H1 (cell line): ENCODE measurements around the gene TSTD2. TPM values are rescaled to one million over a fixed set of nuclear protein-coding genes. Genes with fewer than 3 reads are reported as not detected.

Experiments
- CTCF ChIA-PET: fragments of 300-600 bp; sonication (Branson Sonifier 250); formaldehyde crosslinking; loops from one replicate; lab custom pipeline; 2021; ENCODE audit not compliant: partially characterized antibody; lab: Charles Lee
- POLR2A ChIA-PET: fragments of 300-600 bp; sonication (Branson Sonifier 250); formaldehyde crosslinking; loops from one replicate; lab custom pipeline; 2021; ENCODE audit warnings: inconsistent platforms; ENCODE audit not compliant: partially characterized antibody; lab: Charles Lee
- DNase-seq, 2 experiments: peaks; one replicate each; pipeline versions ENCODE4 v3.0.0 to v3.0.0-alpha.2; 2010 to 2022; ENCODE audit warnings: low spot score in 2 of 2, low read depth in 1 of 2, mixed read lengths in 1 of 2
- FAIRE-seq: peaks from 2 replicates; lab custom pipeline; 2011; peaks lifted over from hg19 to GRCh38; lab: Jason Lieb, UNC
- H2AFZ ChIP-seq: 2 replicates; pipeline ENCODE4 v1.8.1; 2012; ENCODE audit warnings: low read length, inconsistent platforms
- H2AK5ac ChIP-seq: 2 replicates; pipeline ENCODE4 v1.6.1; 2013; ENCODE audit warnings: low read depth, low read length
- H2BK120ac ChIP-seq: replicated peaks from 2 replicates; pipeline ENCODE3; 2013; ENCODE audit warnings: low read depth, low read length, inconsistent platforms
- H2BK12ac ChIP-seq: 2 replicates; pipeline ENCODE4 v1.6.1; 2013; ENCODE audit warnings: low read depth, low read length
- H2BK15ac ChIP-seq: 2 replicates; pipeline ENCODE4 v1.6.1; 2013; ENCODE audit warnings: low read length
- H2BK20ac ChIP-seq: 2 replicates; pipeline ENCODE4 v1.6.1; 2013; ENCODE audit warnings: low read length
- H2BK5ac ChIP-seq: 2 replicates; pipeline ENCODE4 v1.6.1; 2013; ENCODE audit warnings: low read depth, low read length
- H3K14ac ChIP-seq: 2 replicates; pipeline ENCODE4 v1.6.1; 2013; ENCODE audit warnings: inconsistent platforms; ENCODE audit not compliant: insufficient read length
- H3K18ac ChIP-seq: 2 replicates; pipeline ENCODE4 v1.6.1; 2013; ENCODE audit warnings: low read length; ENCODE audit errors: extremely low read depth
- H3K23ac ChIP-seq: 2 replicates; pipeline ENCODE4 v1.6.1; 2013; ENCODE audit warnings: inconsistent platforms; ENCODE audit not compliant: insufficient read length
- H3K23me2 ChIP-seq: 2 replicates; pipeline ENCODE4 v1.6.1; 2013; ENCODE audit warnings: low read depth, low read length
- H3K27ac ChIP-seq: 2 replicates; pipeline ENCODE4 v1.6.1; 2011; ENCODE audit warnings: low read depth, low read length, inconsistent platforms
- H3K27me3 ChIP-seq, 4 experiments: replicated peaks in 1 of 4; 1 replicate in 1 of 4; 2 replicates in 3 of 4; pipeline versions ENCODE4 v1.6.1 to v1.8.1; 2011 to 2013; ENCODE audit warnings: low read length in 3 of 4, mild to moderate bottlenecking in 3 of 4, inconsistent platforms in 2 of 4, mixed read lengths in 2 of 4, moderate library complexity in 1 of 4; ENCODE audit not compliant: control insufficient read depth in 3 of 4, insufficient read depth in 3 of 4; ENCODE audit errors: extremely low read depth in 1 of 4
- H3K36me3 ChIP-seq, 4 experiments: 2 replicates each; pipeline versions ENCODE4 v1.6.1 to v1.8.1; 2011 to 2013; ENCODE audit warnings: mild to moderate bottlenecking in 4 of 4, low read length in 3 of 4, moderate library complexity in 2 of 4, control low read depth in 1 of 4, inconsistent platforms in 1 of 4; ENCODE audit not compliant: insufficient read depth in 4 of 4, control insufficient read depth in 2 of 4
- H3K4ac ChIP-seq: replicated peaks from 2 replicates; pipeline ENCODE3; 2013; ENCODE audit warnings: low read length, low read depth, mixed read lengths, inconsistent platforms; ENCODE audit not compliant: insufficient read length
- H3K4me1 ChIP-seq, 4 experiments: replicated peaks in 1 of 4; 1 replicate in 1 of 4; 2 replicates in 3 of 4; pipeline versions ENCODE4 v1.6.1 to v1.8.1; 2011 to 2013; ENCODE audit warnings: low read length in 3 of 4, inconsistent platforms in 2 of 4, mixed read lengths in 1 of 4; ENCODE audit not compliant: insufficient read depth in 4 of 4, control insufficient read depth in 3 of 4
- H3K4me2 ChIP-seq, 2 experiments: 2 replicates each; pipeline versions ENCODE4 v1.6.1 to v1.8.1; 2011 to 2013; ENCODE audit warnings: low read depth in 2 of 2, low read length in 2 of 2, control low read depth in 1 of 2, inconsistent platforms in 1 of 2, mild to moderate bottlenecking in 1 of 2; ENCODE audit not compliant: insufficient read depth in 1 of 2
- H3K4me3 ChIP-seq, 4 experiments: fragments of 200-600, 300-600 bp in 1 of 4; sonication (generic), shearing (Covaris generic), sonication (Bioruptor Twin) in 1 of 4; 2 replicates each; pipeline versions ENCODE4 v1.5.1 to v1.8.1; 2011 to 2016; ENCODE audit warnings: low read length in 4 of 4, low read depth in 3 of 4, control low read depth in 2 of 4, inconsistent platforms in 2 of 4, mild to moderate bottlenecking in 2 of 4, mixed read lengths in 1 of 4, moderate library complexity in 1 of 4; ENCODE audit not compliant: insufficient read depth in 2 of 4; ENCODE audit errors: extremely low read depth in 1 of 4
- H3K56ac ChIP-seq: replicated peaks from 2 replicates; pipeline ENCODE3; 2013; ENCODE audit warnings: low read depth, mild to moderate bottlenecking, mixed read lengths, low read length, inconsistent platforms; ENCODE audit not compliant: insufficient read length
- H3K79me1 ChIP-seq: 2 replicates; pipeline ENCODE4 v1.6.1; 2013; ENCODE audit warnings: low read depth, low read length, control low read depth
- H3K79me2 ChIP-seq, 2 experiments: 2 replicates each; pipeline versions ENCODE4 v1.6.1 to v1.8.1; 2012 to 2013; ENCODE audit warnings: low read length in 2 of 2, mild to moderate bottlenecking in 2 of 2, inconsistent platforms in 1 of 2; ENCODE audit not compliant: insufficient read depth in 2 of 2, control insufficient read depth in 1 of 2
- H3K9ac ChIP-seq, 4 experiments: replicated peaks in 1 of 4; 1 replicate in 1 of 4; 2 replicates in 3 of 4; pipeline versions ENCODE4 v1.6.1 to v1.8.1; 2011 to 2013; ENCODE audit warnings: low read depth in 3 of 4, low read length in 3 of 4, control low read depth in 2 of 4, mild to moderate bottlenecking in 2 of 4, moderate library complexity in 2 of 4, inconsistent platforms in 1 of 4; ENCODE audit errors: extremely low read depth in 1 of 4
- H3K9me3 ChIP-seq, 2 experiments: 2 replicates each; pipeline versions ENCODE4 v1.6.1 to v1.8.1; 2012 to 2013; ENCODE audit warnings: mild to moderate bottlenecking in 2 of 2, moderate library complexity in 2 of 2, control low read depth in 1 of 2, inconsistent platforms in 1 of 2, low read depth in 1 of 2, low read length in 1 of 2, mixed read lengths in 1 of 2; ENCODE audit not compliant: insufficient read depth in 2 of 2
- H4K20me1 ChIP-seq, 2 experiments: replicated peaks in 1 of 2; 2 replicates each; pipeline versions ENCODE3 to v1.8.1; 2011 to 2013; ENCODE audit warnings: inconsistent platforms in 2 of 2, low read length in 2 of 2, mild to moderate bottlenecking in 1 of 2; ENCODE audit not compliant: insufficient read depth in 2 of 2, control insufficient read depth in 1 of 2
- H4K5ac ChIP-seq: 2 replicates; pipeline ENCODE4 v1.6.1; 2013; ENCODE audit warnings: low read length, low read depth, mixed read lengths, inconsistent platforms; ENCODE audit not compliant: insufficient read length
- H4K8ac ChIP-seq: 2 replicates; pipeline ENCODE4 v1.8.0; 2013; ENCODE audit warnings: mild to moderate bottlenecking, moderate library complexity, low read length, inconsistent platforms; ENCODE audit not compliant: insufficient read depth; ENCODE audit errors: extremely low read depth
- H4K91ac ChIP-seq: replicated peaks from 2 replicates; pipeline ENCODE3; 2013; ENCODE audit warnings: low read length, mixed read lengths, inconsistent platforms; ENCODE audit not compliant: insufficient read length
- CBX5 ChIP-seq: fragments of 300-800, 300-1000 bp; sonication (generic); IDR thresholded peaks from 2 replicates; pipeline ENCODE4 v1.7.1; 2016; ENCODE audit warnings: antibody characterized with exemption, low read length, low read depth
- CBX8 ChIP-seq: fragments of 300-800, 300-1000 bp; sonication (generic); IDR thresholded peaks from 2 replicates; pipeline ENCODE4 v1.7.1; 2016; ENCODE audit warnings: low read depth, low read length, borderline replicate concordance
- CHD2 ChIP-seq: IDR thresholded peaks from 2 replicates; pipeline ENCODE4 v1.6.1; 2012; ENCODE audit warnings: low read length, improper control_type of control experiment
- CREB1 ChIP-seq: IDR thresholded peaks from 2 replicates; pipeline ENCODE4 v1.6.1; 2012; ENCODE audit warnings: inconsistent platforms
- E2F6 ChIP-seq: IDR thresholded peaks from 2 replicates; pipeline ENCODE4 v1.6.1; 2012; ENCODE audit warnings: inconsistent platforms
- FOSL1 ChIP-seq: IDR thresholded peaks from 2 replicates; pipeline ENCODE4 v1.6.1; 2011; ENCODE audit warnings: mild to moderate bottlenecking, low read depth, low read length, moderate library complexity; ENCODE audit not compliant: insufficient read depth
- GTF2F1 ChIP-seq: IDR thresholded peaks from 2 replicates; pipeline ENCODE4 v1.6.1; 2012; ENCODE audit warnings: low read depth, low read length, improper control_type of control experiment, borderline replicate concordance
- HDAC2 ChIP-seq, 2 experiments: fragments of 300-600 bp in 1 of 2; sonication (generic) in 1 of 2; IDR thresholded peaks; 2 replicates each; pipeline ENCODE4 v1.6.1; 2011 to 2012; ENCODE audit warnings: low read depth in 2 of 2, low read length in 2 of 2, mild to moderate bottlenecking in 2 of 2, moderate library complexity in 2 of 2, borderline replicate concordance in 1 of 2, inconsistent platforms in 1 of 2
- JUND ChIP-seq: IDR thresholded peaks from 2 replicates; pipeline ENCODE4 v1.6.1; 2011; ENCODE audit warnings: mild to moderate bottlenecking, improper control_type of control experiment, low read length
- KDM5A ChIP-seq: fragments of 200-600 bp; IDR thresholded peaks from 2 replicates; pipeline ENCODE4 v1.7.1; 2012; ENCODE audit warnings: mild to moderate bottlenecking, low read length, inconsistent platforms, mixed read lengths
- POLR2A ChIP-seq, 2 experiments: IDR thresholded peaks; 1 replicate in 1 of 2; 2 replicates in 1 of 2; pipeline ENCODE4 v1.6.1; 2011; ENCODE audit warnings: low read depth in 2 of 2, low read length in 2 of 2, mild to moderate bottlenecking in 2 of 2; ENCODE audit errors: control extremely low read depth in 1 of 2
- SP2 ChIP-seq: IDR thresholded peaks from 2 replicates; pipeline ENCODE4 v1.6.1; 2012; ENCODE audit warnings: mild to moderate bottlenecking, low read length, inconsistent platforms
- SP4 ChIP-seq: IDR thresholded peaks from 2 replicates; pipeline ENCODE4 v1.6.1; 2012; ENCODE audit warnings: low read length, inconsistent platforms
- SRF ChIP-seq: IDR thresholded peaks from 2 replicates; pipeline ENCODE4 v1.6.1; 2011; ENCODE audit warnings: mild to moderate bottlenecking, low read depth, low read length, moderate library complexity
- WGBS, 2 experiments: shearing (Covaris generic) in 1 of 2; methylation state at CpG; one replicate each; pipeline versions ENCODE4 v1.1.6 to v1.1.7; 2013 to 2015; ENCODE audit warnings: low lambda C conversion rate in 2 of 2, mixed read lengths in 2 of 2, inconsistent platforms in 1 of 2, low coverage in 1 of 2, missing lambda C conversion rate in 1 of 2; ENCODE audit not compliant: insufficient replicate concordance in 2 of 2, insufficient coverage in 1 of 2, insufficient read length in 1 of 2; ENCODE audit errors: extremely low coverage in 1 of 2, missing lambda C conversion rate in 1 of 2; 5-methylcytosine and 5-hydroxymethylcytosine counted together
- polyA plus RNA-seq, 7 experiments: library from polyadenylated mRNA; depleted of rRNA in 3 of 7; stranded (reverse) in 5 of 7; unstranded in 2 of 7; fragments of >200 nt in 5 of 7; fragments of 200-250 nt in 2 of 7; gene quantifications; 1 replicate in 5 of 7; 2 replicates in 1 of 7; 4 replicates in 1 of 7; pipeline versions ENCODE4 v1.2.1 to v1.2.3, GENCODE V29; 2011 to 2013; ENCODE audit warnings: missing spikeins in 2 of 7, mixed read lengths in 2 of 7
- total RNA-seq: library from RNA; stranded (reverse); fragmentation: NEBNext Ultra II Directional; extraction: Animal tissue kit (Norgen Biotek cat#: 25700); gene quantifications from 2 replicates; pipeline ENCODE4 v1.2.1, GENCODE V29; 2021

Gene TSTD2
- total and polyA plus RNA-seq, 2 of the 8 experiments (the other 6 are each of a cell fraction or from before 2014, with no cell fraction given): 16.1 to 17.5 TPM

DNA sequence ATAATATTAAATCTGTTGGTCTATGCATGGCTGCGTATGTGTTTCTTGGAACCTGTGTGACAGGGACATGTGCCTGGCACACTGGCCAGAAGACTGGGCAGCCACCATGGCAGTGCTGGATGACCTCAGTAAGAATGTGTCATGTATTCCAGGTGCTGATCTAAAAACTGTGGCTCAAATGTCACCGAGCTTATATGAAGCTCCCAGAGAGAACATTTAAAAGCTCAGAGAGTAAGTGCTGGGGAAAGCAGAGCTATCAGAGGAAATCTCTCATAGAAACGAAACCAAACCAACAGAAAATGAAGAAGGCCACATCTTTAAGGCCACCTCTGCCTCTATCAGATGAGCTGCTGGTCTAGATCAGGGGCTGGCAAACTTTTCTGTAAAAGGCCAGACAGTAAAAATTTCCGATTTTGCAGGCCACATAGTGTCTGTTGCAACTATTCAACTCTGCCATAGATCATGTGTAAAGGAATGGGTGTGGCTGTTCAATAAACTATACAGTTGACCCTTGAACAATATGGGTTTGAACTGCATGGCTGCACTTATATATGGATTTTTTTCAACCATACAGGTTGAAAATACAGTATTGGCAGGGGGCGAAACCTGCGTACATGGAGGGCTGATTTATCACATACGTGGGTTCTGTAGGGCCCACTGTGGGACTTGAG, 31.8 kb downstream of the TSTD2 start:
- no peak overlapping the region for H2AFZ ChIP-seq
- no peak overlapping the region for H3K4me2 ChIP-seq
- DNase-seq (no peak), FAIRE-seq (no peak)
- no peak overlapping the region for H4K91ac ChIP-seq
- no peak overlapping the region for H3K23ac ChIP-seq
- H3K27me3 ChIP-seq: no peaks in the 10 kb centered on the region
- no peak overlapping the region for H4K5ac ChIP-seq
- H4K20me1 ChIP-seq: no peaks in the 10 kb centered on the region
- peaks cover 20 to 56% (median 40%) of the 10 kb centered on the region in 4 experiments for H3K36me3 ChIP-seq
- no peak overlapping the region for H3K18ac ChIP-seq
- H3K27ac ChIP-seq: no peak overlapping the region
- no peak overlapping the region for H3K56ac ChIP-seq
- H3K4me3 ChIP-seq: no peak overlapping the region
- CTCF ChIA-PET: interaction anchor here (0.8 to 22.2 kb wide), 7 partner anchors 12 to 160 kb away, joined by 3 to 574 read pairs (median 4); no protein-coding TSS in a partner anchor
- H3K9ac ChIP-seq: no peak overlapping the region
- H2BK120ac ChIP-seq: no peak overlapping the region
- no peaks in the 10 kb centered on the region for H3K79me2 ChIP-seq
- no peak overlapping the region for H2BK5ac ChIP-seq
- WGBS, 2 experiments: 90% methylated on average over 7 of the region's 7 CpGs; no CpG with 5 or more reads in 1 of the 2 experiments
- no peaks in the 10 kb centered on the region for H3K23me2 ChIP-seq
- POLR2A ChIA-PET: interaction anchor here (1.2 kb wide), 1 partner anchor 100 kb away, joined by 4 read pairs; the partner anchor contains the start of gene TMOD1
- no peaks in the 10 kb centered on the region; the same call in 1 of the 2 replicates for H3K79me1 ChIP-seq
- no peak overlapping the region for H4K8ac ChIP-seq
- no peak overlapping the region for H2BK15ac ChIP-seq
- H3K4ac ChIP-seq: no peak overlapping the region
- no peak overlapping the region for H2BK12ac ChIP-seq
- no peak overlapping the region for H2BK20ac ChIP-seq
- peaks cover 0 to 5% (median 0%) of the 10 kb centered on the region in 4 experiments; a peak in 3 of 7 replicates for H3K4me1 ChIP-seq
- no peak overlapping the region for H3K14ac ChIP-seq
- H2AK5ac ChIP-seq: no peak overlapping the region
- no peaks in the 10 kb centered on the region for H3K9me3 ChIP-seq
- no peak for TF ChIP-seq FOSL1
- no peak for TF ChIP-seq GTF2F1
- TF ChIP-seq JUND: no peak
- no peak for TF ChIP-seq E2F6
- TF ChIP-seq SRF: no peak
- no peak for TF ChIP-seq CHD2
- no peak for TF ChIP-seq CBX8
- TF ChIP-seq CREB1: no peak
- TF ChIP-seq CBX5: no peak
- no peak for TF ChIP-seq SP4
- TF ChIP-seq POLR2A (IDR thresholded peaks at IDR 0.05; ENCODE audit: control extremely low read depth in 1 of 2, low read depth in 2 of 2, low read length in 2 of 2): no peak
- no peak for TF ChIP-seq SP2
- TF ChIP-seq KDM5A: no peak
- no peak for TF ChIP-seq HDAC2 (IDR thresholded peaks at IDR 0.05; ENCODE audit: borderline replicate concordance in 1 of 2, low read depth in 2 of 2, low read length in 2 of 2)
